HepG2 (cell line): ENCODE data around the gene NXPE1. TPM values are rescaled to one million over a fixed set of nuclear protein-coding genes. Genes with fewer than 3 reads are reported as not detected.

ENCODE experiments used
- ATAC-seq: fragments of 200-7000 bp; cut with Tn5 transposase; 3 replicates; pipeline ENCODE4 v1.9.1; 2020; ENCODE audit warnings: mild to moderate bottlenecking, moderate library complexity
- BruUV-seq: library from RNA; stranded (reverse); fragments of 400-500 nt; replicated peaks from 2 replicates; lab custom pipeline; 2021; lab: Mats Ljungman, UMichigan
- CTCF ChIA-PET: fragments of 300-600 bp; formaldehyde crosslinking; extraction: SDS; loops from one replicate; lab custom pipeline; 2021; ENCODE audit warnings: low total read pairs, inconsistent platforms, low intra/inter-chr PET ratio; lab: Yijun Ruan, JAX
- POLR2A ChIA-PET: fragments of 350-600 bp; sonication (Branson Sonifier 250); formaldehyde crosslinking; loops from one replicate; lab custom pipeline; 2020; ENCODE audit warnings: antibody characterized with exemption, inconsistent platforms; lab: Yijun Ruan, JAX
- DNase-seq: peaks from one replicate; pipeline ENCODE4 v3.0.0-alpha.2; 2015; ENCODE audit warnings: low spot score
- FAIRE-seq: peaks from 3 replicates; lab custom pipeline; 2011; peaks lifted over from hg19 to GRCh38; lab: Jason Lieb, UNC
- H2AFZ ChIP-seq: one replicate; pipeline ENCODE4 v1.6.1; 2011; ENCODE audit warnings: low read length, inconsistent platforms
- H3K27ac ChIP-seq: fragments of 300-600 bp; 3 replicates; pipeline ENCODE4 v1.8.0; 2011; ENCODE audit warnings: mixed run types, mild to moderate bottlenecking, mixed read lengths, low read length, inconsistent platforms; ENCODE audit not compliant: insufficient read depth; ENCODE audit errors: extremely low read length
- H3K27me3 ChIP-seq, 2 experiments: fragments of 200-600 bp in 1 of 2; 2 replicates in 1 of 2; 3 replicates in 1 of 2; pipeline versions ENCODE4 v1.6.0 to v1.8.0; 2011; ENCODE audit warnings: low read length in 2 of 2, mild to moderate bottlenecking in 2 of 2, moderate library complexity in 2 of 2, inconsistent platforms in 1 of 2; ENCODE audit not compliant: insufficient read depth in 2 of 2, control insufficient read depth in 1 of 2
- H3K36me3 ChIP-seq, 2 experiments: fragments of 200-600 bp in 1 of 2; replicated peaks in 1 of 2; 2 replicates in 1 of 2; 3 replicates in 1 of 2; pipeline versions ENCODE4 v1.5.1 to v1.8.0; 2011; ENCODE audit warnings: low read length in 2 of 2, inconsistent platforms in 1 of 2; ENCODE audit not compliant: insufficient read depth in 2 of 2, control insufficient read depth in 1 of 2
- H3K4me1 ChIP-seq: 2 replicates; pipeline ENCODE4 v1.5.1; 2012; ENCODE audit warnings: low read length, inconsistent platforms; ENCODE audit not compliant: insufficient read depth
- H3K4me2 ChIP-seq: 2 replicates; pipeline ENCODE4 v1.6.0; 2011; ENCODE audit warnings: low read depth, low read length, inconsistent platforms
- H3K4me3 ChIP-seq, 3 experiments: fragments of 200-600 bp in 1 of 3; sonication (generic), shearing (Covaris generic) in 1 of 3; replicated peaks in 1 of 3; 2 replicates each; pipeline ENCODE4 v1.5.1; 2011 to 2016; ENCODE audit warnings: low read length in 3 of 3, inconsistent platforms in 2 of 3, low read depth in 2 of 3, mild to moderate bottlenecking in 2 of 3, control low read depth in 1 of 3, mixed read lengths in 1 of 3; ENCODE audit not compliant: insufficient read depth in 1 of 3
- H3K79me2 ChIP-seq: one replicate; pipeline ENCODE4 v1.6.1; 2011; ENCODE audit warnings: low read length, inconsistent platforms; ENCODE audit not compliant: insufficient read depth
- H3K9ac ChIP-seq: 2 replicates; pipeline ENCODE4 v1.6.0; 2011; ENCODE audit warnings: mild to moderate bottlenecking, low read depth, low read length, inconsistent platforms; ENCODE audit not compliant: insufficient read depth
- H3K9me3 ChIP-seq: 2 replicates; pipeline ENCODE4 v1.5.1; 2012; ENCODE audit warnings: mild to moderate bottlenecking, low read length
- H4K20me1 ChIP-seq: 2 replicates; pipeline ENCODE4 v1.6.0; 2011; ENCODE audit warnings: inconsistent platforms, mild to moderate bottlenecking, low read length, moderate library complexity; ENCODE audit not compliant: insufficient read depth
- ARID3A ChIP-seq: IDR thresholded peaks from 2 replicates; pipeline ENCODE4 v1.6.1; 2012; ENCODE audit warnings: low read depth, low read length, improper control_type of control experiment
- CREB3 ChIP-seq: sonication (generic); formaldehyde crosslinking; IDR thresholded peaks from 2 replicates; pipeline ENCODE4 v1.5.0; 2020; ENCODE audit warnings: missing genetic modification reagents
- ELF1 ChIP-seq: sonication (generic); formaldehyde crosslinking; IDR thresholded peaks from 2 replicates; pipeline ENCODE4 v1.4.0; 2020; ENCODE audit warnings: missing genetic modification reagents
- FOXM1 ChIP-seq: sonication (generic); formaldehyde crosslinking; IDR thresholded peaks from 2 replicates; pipeline ENCODE4 v1.5.0; 2020; ENCODE audit warnings: missing genetic modification reagents
- HMG20A ChIP-seq: IDR thresholded peaks from 2 replicates; pipeline ENCODE4 v1.6.1; 2016; ENCODE audit warnings: borderline replicate concordance
- HNRNPH1 ChIP-seq: fragments of 200-400 bp; formaldehyde crosslinking; optimal IDR thresholded peaks from 2 replicates; pipeline ENCODE3; 2017; ENCODE audit warnings: mild to moderate bottlenecking, low read depth, low read length
- HOMEZ ChIP-seq: IDR thresholded peaks from 2 replicates; pipeline ENCODE4 v1.6.1; 2016; ENCODE audit warnings: low read depth
- JUN ChIP-seq: sonication (generic); formaldehyde crosslinking; IDR thresholded peaks from 2 replicates; pipeline ENCODE4 v1.4.0; 2020; ENCODE audit warnings: mild to moderate bottlenecking, missing genetic modification reagents
- NCOA5 ChIP-seq: sonication (generic); formaldehyde crosslinking; IDR thresholded peaks from 2 replicates; pipeline ENCODE4 v1.4.0; 2020; ENCODE audit warnings: missing genetic modification reagents
- PHF21A ChIP-seq: sonication (generic); formaldehyde crosslinking; IDR thresholded peaks from 2 replicates; pipeline ENCODE4 v1.5.0; 2020; ENCODE audit warnings: mild to moderate bottlenecking, missing genetic modification reagents
- SP2 ChIP-seq: sonication (generic); formaldehyde crosslinking; IDR thresholded peaks from 2 replicates; pipeline ENCODE4 v1.5.1; 2020; ENCODE audit warnings: mild to moderate bottlenecking, missing genetic modification reagents
- ZFP36 ChIP-seq: fragments of 150-350 bp; IDR thresholded peaks from 2 replicates; pipeline ENCODE4 v1.6.1; 2018; ENCODE audit warnings: borderline replicate concordance, low read length, low read depth; ENCODE audit not compliant: partially characterized antibody
- ZFYVE20 ChIP-seq: sonication (generic); formaldehyde crosslinking; IDR thresholded peaks from 2 replicates; pipeline ENCODE4 v1.8.0; 2023; ENCODE audit warnings: low read depth, mild to moderate bottlenecking, moderate library complexity, missing genetic modification reagents, borderline replicate concordance
- ZNF292 ChIP-seq: sonication (generic); formaldehyde crosslinking; IDR thresholded peaks from 2 replicates; pipeline ENCODE4 v1.8.1; 2022; ENCODE audit warnings: mild to moderate bottlenecking, low read depth, missing genetic modification reagents, borderline replicate concordance
- ZNF354B ChIP-seq: sonication (generic); formaldehyde crosslinking; IDR thresholded peaks from 2 replicates; pipeline ENCODE4 v1.8.0; 2022; ENCODE audit warnings: mild to moderate bottlenecking, missing genetic modification reagents
- ZNF383 ChIP-seq: sonication (generic); formaldehyde crosslinking; IDR thresholded peaks from 2 replicates; pipeline ENCODE4 v1.4.0; 2020; ENCODE audit warnings: missing genetic modification reagents, mild to moderate bottlenecking, borderline replicate concordance
- WGBS: methylation state at CpG from one replicate; pipeline ENCODE4 v1.1.6; 2017; ENCODE audit warnings: low lambda C conversion rate; 5-methylcytosine and 5-hydroxymethylcytosine counted together
- in situ Hi-C: cut with HindIII; loops from 2 replicates; pipeline ENCODE4 v1.10.0; 2017; ENCODE audit warnings: low pct_unique_long_range_greater_than_20kb; ENCODE audit not compliant: extremely low pct_ligation_motif_present
- intact Hi-C: fragments of 100-400 bp; cut with micrococcal nuclease; formaldehyde crosslinking; loops from one replicate; pipeline ENCODE4 v1.10.0; 2022; ENCODE audit not compliant: unreplicated experiment
- polyA plus RNA-seq, 8 experiments: library from polyadenylated mRNA; depleted of rRNA in 3 of 8; stranded (reverse) in 7 of 8; unstranded in 1 of 8; fragments of >200 nt; fragmentation: Illumina TruSeq in 4 of 8; extraction: Trizol in 4 of 8; gene quantifications; 2 replicates each; pipeline versions ENCODE4 v1.2.1 to v1.2.3, GENCODE V29; 2011 to 2016; ENCODE audit warnings: low read depth in 4 of 8, missing spikeins in 1 of 8, mixed read lengths in 1 of 8; ENCODE audit not compliant: insufficient read depth in 1 of 8
- total RNA-seq, 5 experiments: library from RNA; depleted of rRNA; stranded (reverse); fragments of >200 nt; fragmentation: Illumina TruSeq; extraction: Trizol; gene quantifications; 2 replicates each; pipeline ENCODE4 v1.2.3, GENCODE V29; 2016; ENCODE audit warnings: low read depth in 1 of 5
- TF ChIP-seq, protein P1 (sequence below): sonication (generic); formaldehyde crosslinking; IDR thresholded peaks from 2 replicates; pipeline ENCODE4 v1.4.0; 2020; ENCODE audit warnings: missing genetic modification reagents

NXPE1 gene
- total and polyA plus RNA-seq, 2 of the 13 experiments (the other 11 are each of a cell fraction or from before 2014, with no cell fraction given), result not detected

DNA sequence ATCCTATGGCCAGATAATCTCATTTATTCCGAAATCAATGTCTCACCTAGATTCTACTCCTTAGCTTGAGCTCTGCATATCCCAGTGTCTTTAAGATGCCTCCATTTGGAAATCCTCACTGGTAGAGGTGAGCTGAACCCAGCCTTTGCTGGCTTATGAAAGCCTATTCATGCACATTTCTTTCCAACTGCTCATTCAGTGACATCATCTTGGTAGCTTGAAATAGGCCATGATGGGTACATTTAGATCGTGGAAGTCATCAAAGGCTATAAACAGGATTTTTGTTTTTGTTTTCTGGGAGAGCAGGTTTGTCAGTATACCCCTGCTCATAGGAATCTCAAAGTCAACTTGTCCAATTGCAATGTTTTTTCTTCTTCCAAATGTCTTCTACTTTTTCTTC is 6.0 kb downstream of the NXPE1 start:
- H3K27ac ChIP-seq, result no peak overlapping the region
- no peaks in the 10 kb centered on the region for H3K9me3 ChIP-seq
- no peak overlapping the region for H3K4me2 ChIP-seq
- H3K79me2 ChIP-seq, result no peaks in the 10 kb centered on the region
- H3K9ac ChIP-seq, result no peak overlapping the region
- no peaks in the 10 kb centered on the region for H3K36me3 ChIP-seq
- ATAC-seq, result no peak
- CTCF ChIA-PET, result no interaction called here
- H3K4me3 ChIP-seq, result no peak overlapping the region
- H3K27me3 ChIP-seq, result no peaks in the 10 kb centered on the region; a peak in 1 of 5 replicates
- BruUV-seq, result no TSS peak
- intact Hi-C loops, result no loop called here
- in situ Hi-C loops, result no loop called here
- POLR2A ChIA-PET, result no interaction called here
- H2AFZ ChIP-seq, result no peak overlapping the region
- FAIRE-seq, result no peak
- no peaks in the 10 kb centered on the region for H3K4me1 ChIP-seq
- no peak for DNase-seq
- TF ChIP-seq ZNF292 (no peak), NCOA5 (CRISPR knock-in tag) (no peak), ZFP36 (no peak), CREB3 (no peak), ELF1 (no peak), ZFYVE20 (no peak), FOXM1 (no peak), HMG20A (CRISPR knock-in tag) (no peak), ZNF354B (no peak), SP2 (no peak), HNRNPH1 (no peak), ZNF383 (CRISPR knock-in tag) (no peak), ARID3A (no peak), PHF21A (CRISPR knock-in tag) (no peak), HOMEZ (no peak), JUN (CRISPR knock-in tag) (no peak)
- TF ChIP-seq, protein P1, sequence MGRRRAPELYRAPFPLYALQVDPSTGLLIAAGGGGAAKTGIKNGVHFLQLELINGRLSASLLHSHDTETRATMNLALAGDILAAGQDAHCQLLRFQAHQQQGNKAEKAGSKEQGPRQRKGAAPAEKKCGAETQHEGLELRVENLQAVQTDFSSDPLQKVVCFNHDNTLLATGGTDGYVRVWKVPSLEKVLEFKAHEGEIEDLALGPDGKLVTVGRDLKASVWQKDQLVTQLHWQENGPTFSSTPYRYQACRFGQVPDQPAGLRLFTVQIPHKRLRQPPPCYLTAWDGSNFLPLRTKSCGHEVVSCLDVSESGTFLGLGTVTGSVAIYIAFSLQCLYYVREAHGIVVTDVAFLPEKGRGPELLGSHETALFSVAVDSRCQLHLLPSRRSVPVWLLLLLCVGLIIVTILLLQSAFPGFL (CRISPR knock-in tag), result no peak
- TF ChIP-seq, all 625 proteins: peak for 0
- H4K20me1 ChIP-seq, result no peaks in the 10 kb centered on the region
- 3% methylated on average over 2 of the region's 2 CpGs for WGBS
